Placental epithelial cell (primary cell): ENCODE measurements around the gene C15orf61. TPM values are rescaled to one million over a fixed set of nuclear protein-coding genes. Genes with fewer than 3 reads are reported as not detected.

Experiments
- total RNA-seq: library from RNA; depleted of rRNA; stranded (reverse); fragments of >200 nt; gene quantifications from 2 replicates; pipeline ENCODE4 v1.2.3, GENCODE V29; 2012

The C15orf61 gene
- total RNA-seq = 3.9 and 4.9 TPM in 2 replicates

GRCh38 chr15:67521029-67521782, at the start of gene C15orf61:
Gene C15orf61, plus strand, starts transcription at chr15:67521131. Its CDS starts 118 bp downstream, at chr15:67521249.

DNA sequence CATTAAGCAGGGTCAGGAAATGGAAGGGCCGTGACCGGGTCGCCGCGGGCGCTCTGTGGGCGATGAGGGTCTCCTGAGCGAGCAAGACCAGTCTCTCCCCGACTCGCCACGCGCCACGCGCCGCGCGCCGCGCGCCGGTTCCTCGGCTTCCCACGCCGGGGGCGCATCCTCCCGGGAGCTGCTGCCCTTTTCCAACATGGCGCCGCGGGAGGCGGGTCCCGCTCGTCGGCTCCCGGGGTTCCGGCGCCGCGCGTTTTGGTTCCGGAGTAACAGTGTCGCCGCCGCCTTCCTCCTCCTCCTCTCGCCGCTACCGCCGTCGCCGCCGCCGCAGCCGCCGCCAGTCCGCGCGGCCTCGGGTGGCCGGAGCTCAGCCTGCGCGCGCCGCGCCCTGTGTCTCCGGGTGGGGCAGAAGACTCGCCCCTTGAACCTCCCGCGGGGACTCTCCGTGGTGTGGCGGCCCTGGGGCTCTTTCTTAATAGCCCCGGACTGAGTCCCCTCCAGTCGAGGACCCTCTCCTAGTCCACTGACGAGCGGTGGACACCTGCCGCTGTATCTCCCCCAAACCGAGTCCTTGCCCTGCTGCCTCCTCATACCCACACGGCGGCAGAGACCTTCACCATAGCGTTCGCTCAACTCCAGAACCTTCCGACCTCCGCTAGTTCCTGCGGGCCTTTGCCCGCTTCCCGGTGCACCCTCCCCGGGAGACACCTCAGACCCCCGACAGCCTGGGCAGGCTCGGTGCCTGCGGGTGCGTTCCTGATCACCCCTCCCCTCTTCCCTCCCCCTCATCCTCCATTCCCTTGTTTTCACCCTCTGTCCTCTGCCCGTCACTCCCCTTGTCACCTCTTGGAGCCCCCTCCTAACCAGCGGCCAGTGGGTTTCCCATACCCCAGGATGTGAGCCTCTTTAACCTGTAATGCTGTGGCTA, 21.8 kb downstream of the C15orf61 start, which contains the start of gene MAP2K5:
MAP2K5 (plus strand) TSS at position 284 of the 928 bp plus-strand sequence; CDS start at position 917, 633 bp downstream.

Other genes with a start within 250 kb of the C15orf61 start
- 5.1 and 12.6 TPM in 2 replicates for gene MAP2K5, start 21.6 kb downstream of the C15orf61 start, total RNA-seq